Inferior parietal cortex (tissue), 1 donor: ENCODE data around the gene TNIP2.

Experiments
- DNase-seq: peaks from one replicate; pipeline ENCODE4 v3.0.0-alpha.2; 2016; ENCODE audit errors: extremely low spot score

TNIP2 gene

DNA sequence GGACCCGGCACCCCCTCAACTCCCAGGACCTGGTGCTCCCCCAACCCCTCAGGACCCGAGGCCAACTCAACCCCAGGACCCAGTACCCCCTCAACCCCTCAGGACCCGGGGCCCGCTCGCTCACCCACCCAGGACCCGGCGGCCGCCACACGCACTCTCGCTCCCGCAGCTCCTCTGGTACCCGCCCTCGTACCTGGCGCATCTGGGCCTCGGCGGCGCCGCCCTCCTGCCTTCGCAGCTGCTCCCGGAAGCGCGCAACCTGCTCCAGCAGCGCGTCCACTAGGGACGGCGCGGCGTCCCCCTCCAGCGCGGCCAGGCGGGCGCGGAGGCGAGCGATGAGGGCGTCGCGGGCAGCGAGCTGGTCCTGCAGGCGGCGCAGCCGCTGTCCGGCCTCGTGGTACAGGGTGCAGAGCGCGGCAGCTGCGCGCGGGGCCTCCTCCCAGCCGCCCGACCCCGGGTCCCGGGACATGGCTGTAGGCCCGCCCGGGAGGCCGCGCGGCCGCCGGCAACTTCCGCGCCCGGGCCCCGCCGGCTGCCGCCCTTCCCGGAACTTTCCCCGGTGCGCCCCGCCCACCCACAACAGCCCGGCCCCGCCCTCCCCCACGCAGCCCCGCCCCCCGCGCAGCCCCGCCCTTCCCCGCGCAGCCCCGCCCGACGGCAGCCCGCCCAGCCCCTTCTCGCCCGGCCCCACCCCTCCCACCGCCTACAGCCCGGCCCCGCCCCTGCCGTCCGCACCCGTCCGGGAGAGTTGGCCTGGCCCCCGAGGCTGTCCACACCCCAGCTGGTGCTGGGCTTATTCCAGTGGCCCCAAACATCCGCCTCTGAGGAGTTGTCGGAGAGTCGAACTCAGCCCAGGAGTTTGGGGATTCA is at the start of gene TNIP2:
TSS of gene TNIP2 (minus strand) at position 516 of the 870 bp plus-strand sequence. CDS start at position 469, 47 bp downstream.
- peak; percentile 27 for DNase-seq

DNA sequence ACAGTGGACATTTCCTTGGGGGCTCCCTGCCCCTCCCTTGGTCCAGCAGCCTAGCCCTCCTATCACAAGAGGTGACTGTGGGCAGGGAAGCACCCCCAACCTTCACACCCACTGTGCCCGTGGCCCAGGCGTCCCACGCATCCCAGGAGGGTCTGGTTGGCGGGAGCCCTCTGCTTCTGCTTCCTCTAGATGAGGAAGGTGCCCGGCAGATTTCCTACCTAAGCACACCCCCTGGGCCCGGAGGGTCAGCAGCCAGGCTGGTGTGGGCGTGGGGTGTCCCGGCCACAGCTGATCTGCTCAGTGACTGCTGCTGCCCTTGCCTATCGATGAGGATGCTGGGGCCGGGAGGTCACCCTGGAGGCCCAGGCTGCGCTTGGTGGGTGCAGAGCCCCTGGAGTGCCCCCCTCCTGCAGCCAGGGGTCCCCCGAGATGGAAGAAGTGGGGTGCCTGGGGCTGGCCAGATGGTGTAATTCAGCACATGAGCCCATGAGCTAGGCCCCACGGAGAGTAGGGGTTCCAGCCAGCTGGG is 48.9 kb upstream of the TNIP2 start:
- DNase-seq: no peak

GRCh38 chr4:2804449-2804972 is 48.4 kb upstream of the TNIP2 start:
- no peak for DNase-seq

DNA sequence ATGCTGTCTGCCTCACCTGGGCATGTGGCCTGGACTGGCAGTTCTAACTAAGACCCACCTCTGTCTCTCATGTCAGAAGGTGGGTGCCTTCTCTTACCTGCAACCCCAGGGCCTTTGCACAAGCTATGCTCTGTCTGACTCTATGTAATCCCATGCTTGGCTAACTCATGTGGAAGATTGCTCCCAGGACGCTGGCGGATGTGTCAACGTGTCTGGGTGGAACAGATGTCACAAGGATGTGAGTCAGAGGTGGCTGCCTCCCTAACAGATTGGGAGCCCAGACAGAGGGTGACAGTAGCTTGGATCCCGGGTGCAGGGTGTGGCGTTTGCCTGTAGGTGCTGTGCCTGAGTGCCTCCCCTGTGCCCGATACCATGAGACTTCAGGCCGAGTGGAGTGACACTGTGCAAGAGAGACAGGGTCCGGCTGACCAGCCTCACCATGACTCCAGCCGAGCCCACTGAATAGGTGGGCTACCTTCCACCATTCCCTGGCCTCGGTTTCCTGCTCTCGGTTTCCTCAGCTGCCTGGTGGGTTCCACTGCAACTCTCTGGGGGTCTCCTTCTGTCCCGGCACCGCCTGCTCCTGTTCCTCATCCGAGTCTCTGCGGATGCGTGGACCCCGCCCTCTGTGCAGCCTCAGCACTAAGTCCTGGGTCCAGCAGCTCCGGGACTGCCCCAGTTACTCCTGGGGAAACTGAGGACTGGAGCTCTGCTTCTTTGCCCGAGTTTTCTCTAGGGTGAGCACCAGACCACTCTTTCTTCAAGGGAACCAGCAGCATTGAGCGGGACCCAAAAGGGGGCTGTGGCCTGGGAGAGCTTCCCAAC is 47.7 kb upstream of the TNIP2 start:
- DNase-seq: no peak

DNA sequence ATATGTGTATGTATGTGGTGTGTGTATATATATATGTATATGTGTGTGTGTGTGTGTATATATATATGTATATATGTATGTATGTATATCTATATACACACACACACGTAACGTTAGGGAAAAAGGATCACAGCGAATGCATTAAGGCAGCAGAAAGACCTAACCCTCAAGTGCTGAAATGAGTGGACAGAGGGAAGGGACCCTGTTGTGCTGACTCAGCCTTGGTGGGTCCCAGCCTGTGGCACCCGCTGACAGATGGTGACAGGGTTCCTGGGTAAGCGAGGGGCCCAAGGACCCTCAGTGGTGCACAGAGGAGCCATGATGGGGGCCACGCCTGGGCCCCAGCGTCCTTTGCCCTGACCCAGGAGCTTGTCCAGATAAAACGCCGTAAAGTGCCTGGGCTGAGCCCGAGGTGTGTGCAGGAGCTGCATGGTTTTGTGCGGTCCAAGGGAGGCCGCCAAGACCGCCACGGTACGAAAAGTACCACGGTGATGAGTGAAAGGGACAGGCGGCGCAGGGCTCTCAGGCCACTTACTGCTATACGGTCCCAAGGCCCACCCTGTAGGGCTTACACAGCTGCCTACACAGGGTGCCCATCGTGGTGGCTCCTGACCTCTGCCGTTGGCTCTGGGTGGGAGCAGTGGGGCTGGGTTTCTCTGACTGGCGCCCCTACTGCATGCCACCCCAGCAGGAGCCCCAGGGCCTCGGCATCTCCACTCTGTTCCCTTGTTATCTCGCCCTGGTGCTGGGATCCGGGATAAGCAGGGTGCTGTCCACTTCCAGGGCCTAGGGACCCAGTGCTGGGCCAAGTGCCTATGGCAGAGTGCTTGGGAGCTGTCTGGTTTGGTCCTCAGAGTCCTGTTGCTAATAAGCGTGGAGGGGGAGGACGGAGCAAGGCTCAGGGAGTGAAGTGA is 46.7 kb upstream of the TNIP2 start:
- no peak for DNase-seq

DNA sequence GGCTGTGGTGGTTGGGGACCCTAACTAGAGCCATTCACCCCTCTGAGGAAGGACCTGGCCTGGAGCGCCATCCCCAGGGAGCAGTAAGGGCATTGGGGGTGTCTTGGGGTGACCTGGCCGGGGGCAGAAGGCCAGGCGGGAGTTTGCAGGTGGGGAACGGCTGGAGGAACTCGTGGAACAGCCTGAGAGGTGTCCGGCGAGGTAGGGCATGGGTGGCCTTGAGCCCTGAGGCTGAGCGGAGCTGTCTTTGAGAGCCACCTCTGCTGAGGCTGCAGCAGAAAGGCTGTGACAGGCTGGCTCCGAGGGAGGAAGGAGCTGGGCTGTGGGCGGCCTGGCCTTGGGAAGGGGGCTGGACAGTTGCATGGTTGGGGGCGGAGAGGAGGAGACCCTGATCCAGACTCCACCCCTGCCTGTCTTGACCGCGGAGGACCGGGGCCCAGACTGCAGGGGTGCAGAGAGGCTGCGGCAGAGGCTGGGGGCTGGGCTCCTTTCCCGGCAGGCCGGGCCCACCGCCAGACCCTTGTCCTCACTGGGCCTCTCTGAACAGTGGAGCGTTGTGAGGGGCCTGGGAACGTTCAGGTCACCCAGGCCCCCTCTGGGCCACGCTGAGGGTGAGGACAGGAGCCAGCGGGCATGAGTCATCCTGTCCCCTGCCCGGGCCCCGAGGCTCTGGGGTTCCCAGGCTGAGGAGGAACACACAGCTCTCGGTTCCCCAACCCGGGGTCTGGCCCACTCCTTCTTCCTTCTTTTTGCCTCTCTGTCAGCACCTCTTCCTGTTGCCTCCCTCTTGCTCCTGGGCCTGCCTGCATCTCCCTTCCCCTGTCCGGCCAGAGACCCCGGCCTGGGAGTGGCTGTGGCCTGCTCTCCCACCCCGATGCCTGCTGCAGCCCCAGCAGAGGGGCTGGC is 44.8 kb upstream of the TNIP2 start:
- peak; percentile 44 for DNase-seq

DNA sequence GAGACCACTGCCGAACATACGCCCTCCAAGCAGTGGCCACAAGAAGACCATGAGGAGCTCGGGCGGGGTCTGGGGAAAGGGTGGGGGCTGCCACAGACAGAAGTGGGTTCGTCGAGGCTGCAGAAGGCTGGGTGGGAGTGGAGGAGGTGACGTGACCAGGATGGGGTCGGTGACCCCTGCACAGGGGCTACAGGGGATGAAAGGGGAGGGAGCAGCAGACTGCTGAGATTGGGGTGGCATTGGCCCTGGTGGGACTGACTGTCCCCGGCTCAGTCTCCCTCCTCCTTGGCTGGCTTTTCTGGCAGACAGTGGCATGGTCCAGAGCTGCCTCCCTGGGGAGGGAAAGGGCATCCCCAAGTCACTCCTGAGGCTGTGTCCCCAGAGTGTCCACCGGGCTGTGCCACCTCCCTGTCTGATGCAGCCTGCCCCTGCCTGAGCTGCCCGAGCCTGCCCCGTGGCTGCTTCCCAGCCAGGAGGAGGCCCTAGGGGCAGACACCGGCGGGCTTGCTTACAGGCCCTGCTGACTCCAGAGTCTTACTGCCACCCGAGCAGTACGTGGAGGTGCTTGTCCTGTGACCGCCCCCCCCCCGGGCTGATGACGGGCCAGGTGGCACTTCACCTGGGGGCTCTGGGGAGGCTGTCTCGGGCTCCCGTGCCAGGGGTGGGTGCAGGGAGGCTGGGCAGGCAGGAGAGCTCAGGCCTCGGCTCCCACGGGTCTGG is 44.0 kb upstream of the TNIP2 start:
- DNase-seq: no peak

DNA sequence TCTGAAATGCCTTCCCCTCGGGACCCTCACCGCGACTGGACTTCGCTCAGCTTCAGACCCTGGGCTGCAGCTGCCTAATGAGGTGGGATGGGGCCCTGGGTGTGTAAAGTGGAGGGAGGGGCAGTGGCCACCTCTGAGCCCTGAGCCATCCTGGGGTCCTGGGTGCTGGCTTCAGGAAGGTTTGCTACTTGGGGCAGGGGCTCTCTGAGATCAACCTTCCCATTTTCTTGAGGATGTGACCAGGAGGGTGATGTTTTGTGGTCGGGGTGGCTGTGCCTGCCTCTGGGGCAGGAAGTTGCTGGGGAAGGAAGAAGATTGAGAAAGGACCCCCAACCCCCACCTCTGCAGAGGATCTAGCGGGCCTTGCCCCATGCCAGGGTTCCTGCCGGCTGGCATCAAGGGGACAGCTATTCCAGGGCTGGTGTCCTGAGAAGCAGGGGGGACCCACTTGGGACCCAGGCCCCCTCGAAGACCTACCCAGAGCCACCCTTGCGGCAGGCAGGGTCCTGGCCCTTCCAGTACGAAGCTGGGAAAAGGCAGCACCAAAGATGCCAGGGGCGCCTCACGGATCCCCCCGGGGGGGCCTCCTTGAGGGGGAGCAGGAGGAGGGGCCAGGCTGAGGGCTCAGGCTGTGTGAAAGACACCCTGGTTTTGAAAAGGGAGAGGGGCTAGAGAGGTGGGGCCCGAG is 43.2 kb upstream of the TNIP2 start:
- no peak for DNase-seq

GRCh38 chr4:2798399-2799223 is 42.5 kb upstream of the TNIP2 start:
- no peak for DNase-seq

DNA sequence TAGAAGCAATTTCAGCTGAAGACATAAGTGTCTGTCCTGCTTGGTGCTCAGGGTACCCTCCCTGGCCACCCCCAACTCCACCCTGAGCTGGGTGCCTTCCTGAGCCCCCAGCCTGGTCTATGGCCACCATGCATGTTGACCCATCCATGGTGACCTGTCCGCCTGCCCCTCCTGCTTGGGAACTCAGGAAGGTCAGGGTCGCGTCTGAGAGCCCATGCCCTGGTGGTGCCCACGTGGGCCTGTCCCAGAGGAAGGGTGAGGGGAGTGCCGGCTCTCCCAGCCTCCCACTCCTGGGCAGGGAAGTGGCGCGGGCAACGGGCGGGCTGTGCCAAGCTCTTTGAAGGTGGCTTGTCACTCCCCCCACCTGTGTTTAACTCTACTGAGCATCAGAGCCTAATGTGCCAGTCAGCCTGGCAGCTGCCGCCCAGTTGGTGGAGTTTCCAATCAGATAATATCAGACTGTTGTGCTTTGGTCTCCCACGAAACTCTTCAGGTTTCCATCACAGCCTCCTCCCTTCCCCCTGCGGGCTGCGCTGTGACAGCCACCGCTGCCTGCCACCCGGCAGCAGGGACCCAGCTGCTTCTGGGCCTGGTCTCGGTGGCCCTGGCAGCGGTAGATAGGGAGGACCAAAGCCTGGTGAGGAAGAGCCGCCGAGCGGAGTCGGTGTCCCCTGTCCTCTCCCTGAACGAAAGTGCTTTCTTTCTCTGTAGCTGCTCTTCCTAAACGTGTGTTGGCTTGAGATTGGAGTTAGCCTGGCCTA is 41.6 kb upstream of the TNIP2 start:
- no peak for DNase-seq

DNA sequence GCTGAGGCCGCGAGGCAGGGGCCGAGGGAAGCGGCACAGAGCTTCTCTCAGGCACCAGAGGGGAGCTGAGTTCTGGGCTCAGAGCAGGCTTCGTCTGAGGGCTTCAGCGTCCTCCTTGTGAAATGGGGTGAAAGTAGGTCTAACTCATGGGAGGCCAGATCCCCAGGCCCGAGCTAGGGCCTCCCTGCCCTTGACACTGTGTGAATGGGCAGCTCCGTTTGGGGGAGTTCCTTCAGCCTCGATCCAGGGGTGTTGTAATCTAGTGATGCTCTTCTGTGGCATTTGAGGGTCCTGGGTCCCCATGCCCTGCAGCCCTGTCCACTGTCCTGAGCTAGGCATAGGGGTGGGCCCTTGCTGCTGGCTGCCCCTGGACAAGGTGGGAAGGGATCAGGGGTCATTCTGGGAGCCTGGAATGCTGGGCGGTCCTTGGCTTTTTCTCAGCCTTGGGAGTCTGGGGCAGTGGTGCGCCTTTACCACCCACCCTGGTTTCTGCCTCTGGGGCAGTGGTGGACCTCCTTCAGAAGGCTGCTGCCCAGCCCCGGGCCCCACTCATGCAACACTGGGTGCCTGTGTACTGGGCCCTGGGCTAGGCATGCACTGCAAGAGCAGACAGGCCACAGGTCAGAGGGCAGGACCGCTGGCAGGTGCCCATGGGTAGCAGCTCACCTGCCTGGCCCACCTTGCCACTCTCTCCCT is 40.9 kb upstream of the TNIP2 start:
- DNase-seq: no peak

GRCh38 chr4:2795893-2796848 is 40.0 kb upstream of the TNIP2 start:
- DNase-seq: no peak

DNA sequence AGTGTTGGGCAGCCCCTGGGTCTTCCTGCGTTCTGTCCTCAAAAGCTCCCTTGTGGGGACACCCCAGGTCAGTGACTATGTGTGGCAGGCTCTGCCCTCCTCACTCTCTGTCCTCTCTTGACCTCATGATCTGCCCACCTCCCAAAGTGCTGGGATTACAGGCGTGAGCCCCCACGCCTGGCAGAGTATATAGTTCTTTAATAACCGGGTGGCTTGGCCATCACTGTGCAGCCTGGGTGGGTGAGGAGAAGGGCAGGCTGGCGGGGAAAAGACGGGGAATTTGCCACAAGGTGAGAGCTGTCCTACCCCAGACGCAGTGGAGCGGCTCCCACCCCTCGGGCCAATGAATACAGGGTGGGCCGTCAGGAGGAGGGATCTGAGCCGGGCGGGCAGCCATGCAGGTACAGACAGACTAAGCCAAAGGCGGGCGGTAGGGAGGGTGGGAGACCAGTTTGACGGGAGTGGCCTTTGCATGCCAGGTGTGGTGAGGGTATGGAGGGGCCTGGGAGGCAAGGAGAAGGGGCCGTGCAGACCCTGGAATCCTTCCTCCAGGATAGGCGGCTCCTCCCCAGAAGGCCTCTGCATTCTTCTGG is 39.3 kb upstream of the TNIP2 start:
- no peak for DNase-seq

- no peak for DNase-seq
Observed at GRCh38 chr4:2794486-2795299, 38.6 kb upstream of the TNIP2 start.
